GM18505 (cell line): Measurements from ENCODE around the gene ANKRD60.

ENCODE experiments used
- ATAC-seq: cut with Tn5 transposase; IDR thresholded peaks from one replicate; pipeline ENCODE4 v1.9.1; 2021; ENCODE audit not compliant: unreplicated experiment
- POLR2A ChIP-seq: IDR thresholded peaks from 4 replicates; pipeline ENCODE4 v1.6.1; 2011; ENCODE audit warnings: borderline replicate concordance; ENCODE audit not compliant: insufficient read depth, insufficient read length; ENCODE audit errors: extremely low read depth

The ANKRD60 gene

GRCh38 chr20:58179432-58180099 is 48.9 kb downstream of the ANKRD60 start:
- no peak for TF ChIP-seq POLR2A
- no peak for ATAC-seq

- ATAC-seq = no peak
- no peak for TF ChIP-seq POLR2A
Observed at GRCh38 chr20:58179083-58179431, 49.4 kb downstream of the ANKRD60 start.

- TF ChIP-seq POLR2A = no peak
- ATAC-seq = no peak
Observed at GRCh38 chr20:58177799-58178198, 50.7 kb downstream of the ANKRD60 start.

GRCh38 chr20:58175836-58176235 is 52.6 kb downstream of the ANKRD60 start:
- no peak for TF ChIP-seq POLR2A
- ATAC-seq = no peak

- no peak for ATAC-seq
- TF ChIP-seq POLR2A = no peak
Observed at GRCh38 chr20:58175425-58175824, 53.0 kb downstream of the ANKRD60 start.

GRCh38 chr20:58174708-58175280 is 53.7 kb downstream of the ANKRD60 start:
- TF ChIP-seq POLR2A = no peak
- no peak for ATAC-seq

- ATAC-seq = no peak
- TF ChIP-seq POLR2A = no peak
Observed at GRCh38 chr20:58173930-58174707, 54.3 kb downstream of the ANKRD60 start.

- no peak for TF ChIP-seq POLR2A
- ATAC-seq = no peak
Observed at GRCh38 chr20:58173091-58173490, 55.4 kb downstream of the ANKRD60 start.

- ATAC-seq = no peak
- no peak for TF ChIP-seq POLR2A
Observed at GRCh38 chr20:58171796-58172425, 56.5 kb downstream of the ANKRD60 start.

- no peak for TF ChIP-seq POLR2A
- ATAC-seq = no peak
Observed at GRCh38 chr20:58169450-58169849, 59.0 kb downstream of the ANKRD60 start.

GRCh38 chr20:58168843-58169242 is 59.6 kb downstream of the ANKRD60 start:
- TF ChIP-seq POLR2A = no peak
- ATAC-seq = no peak

- no peak for ATAC-seq
- no peak for TF ChIP-seq POLR2A
Observed at GRCh38 chr20:58167759-58168158, 60.7 kb downstream of the ANKRD60 start.
